ENCODE measurements around the gene PIK3R6.

DNA sequence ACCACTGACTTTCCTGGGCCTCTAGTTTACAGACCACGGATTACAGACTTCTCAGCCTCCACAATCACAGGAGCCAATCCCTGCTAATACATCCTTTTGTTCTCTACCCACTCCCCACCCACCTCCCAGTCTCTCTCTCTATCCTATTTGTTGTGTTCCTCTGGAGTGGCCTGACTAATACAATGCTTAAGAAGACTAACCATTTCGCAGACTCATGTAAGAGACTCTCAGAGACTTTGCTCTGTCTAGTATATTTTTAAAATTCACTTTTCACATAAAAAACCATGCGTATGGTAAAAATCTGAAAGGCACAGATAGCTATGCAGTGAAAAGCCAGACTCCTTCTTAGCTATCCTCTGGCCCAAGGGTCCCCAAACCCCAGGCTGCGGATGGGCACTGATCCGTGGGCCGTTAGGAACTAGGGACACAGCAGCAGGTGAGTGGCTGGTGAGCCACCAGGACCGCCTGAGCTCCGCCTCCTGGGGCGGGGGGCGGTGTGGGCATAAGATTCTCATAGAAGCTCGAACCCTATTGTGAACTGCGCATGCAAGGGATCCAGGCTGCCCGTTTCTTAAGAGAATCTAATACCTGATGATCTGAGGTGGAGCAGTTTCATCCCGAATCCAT lies 7.6 kb downstream of the PIK3R6 start:
- TF ChIP-seq SP1 (IDR thresholded peaks at IDR 0.05), result no peak
- TF ChIP-seq ZNF384 (IDR thresholded peaks at IDR 0.05), result no peak
- no peak for TF ChIP-seq NFRKB (IDR thresholded peaks at IDR 0.05)
- no peak for TF ChIP-seq FOXK2 (IDR thresholded peaks at IDR 0.05)
- TF ChIP-seq LEF1 (IDR thresholded peaks at IDR 0.05; ENCODE audit: borderline replicate concordance), result no peak
- TF ChIP-seq, protein P1, sequence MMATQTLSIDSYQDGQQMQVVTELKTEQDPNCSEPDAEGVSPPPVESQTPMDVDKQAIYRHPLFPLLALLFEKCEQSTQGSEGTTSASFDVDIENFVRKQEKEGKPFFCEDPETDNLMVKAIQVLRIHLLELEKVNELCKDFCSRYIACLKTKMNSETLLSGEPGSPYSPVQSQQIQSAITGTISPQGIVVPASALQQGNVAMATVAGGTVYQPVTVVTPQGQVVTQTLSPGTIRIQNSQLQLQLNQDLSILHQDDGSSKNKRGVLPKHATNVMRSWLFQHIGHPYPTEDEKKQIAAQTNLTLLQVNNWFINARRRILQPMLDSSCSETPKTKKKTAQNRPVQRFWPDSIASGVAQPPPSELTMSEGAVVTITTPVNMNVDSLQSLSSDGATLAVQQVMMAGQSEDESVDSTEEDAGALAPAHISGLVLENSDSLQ (IDR thresholded peaks at IDR 0.05), result no peak
- TF ChIP-seq L3MBTL2 (conservative IDR thresholded peaks at IDR 0.05), result no peak
- no peak for TF ChIP-seq FOXM1 (IDR thresholded peaks at IDR 0.05; ENCODE audit: borderline replicate concordance)
- no peak for TF ChIP-seq SUZ12 (IDR thresholded peaks at IDR 0.05)
- no peak for TF ChIP-seq FOXA1 (IDR thresholded peaks at IDR 0.05)
- TF ChIP-seq CTBP1 (IDR thresholded peaks at IDR 0.05; ENCODE audit: borderline replicate concordance), result no peak
- TF ChIP-seq TARDBP (IDR thresholded peaks at IDR 0.05), result no peak

Measured in HEK293T (cell line).